Prostate gland (tissue), 2 donors: Measurements from ENCODE around the gene BMP2K. TPM values are rescaled to one million over a fixed set of nuclear protein-coding genes. Genes with fewer than 3 reads are reported as not detected.

Experiments
- DNase-seq: peaks from one replicate; pipeline ENCODE4 v3.0.0-alpha.2; 2019; ENCODE audit warnings: low spot score
- H3K27ac ChIP-seq, 2 donors: fragments of 200-600 bp; sonication (generic); 2 replicates each; pipeline ENCODE4 v1.5.1; 2017 to 2019
- H3K27me3 ChIP-seq: fragments of 200-600 bp; sonication (generic); replicated peaks from 2 replicates; pipeline ENCODE4 v1.5.1; 2019; ENCODE audit not compliant: insufficient read depth
- H3K36me3 ChIP-seq, 2 donors: fragments of 200-600 bp; sonication (generic); 1 replicate in 1 of 2; 2 replicates in 1 of 2; pipeline versions ENCODE4 v1.5.1 to v1.8.1; 2017 to 2019
- H3K4me1 ChIP-seq: fragments of 200-600 bp; sonication (generic); replicated peaks from 2 replicates; pipeline ENCODE4 v1.5.1; 2019
- H3K4me3 ChIP-seq, 2 donors: fragments of 200-600 bp; sonication (generic); 2 replicates each; pipeline ENCODE4 v1.5.1; 2017 to 2019
- H3K9me3 ChIP-seq: fragments of 200-600 bp; sonication (generic); 2 replicates; pipeline ENCODE4 v1.5.1; 2017
- POLR2A ChIP-seq: fragments of 450-650 bp; IDR thresholded peaks from one replicate; pipeline ENCODE4 v1.6.1; 2016; ENCODE audit warnings: antibody characterized with exemption, mild to moderate bottlenecking
- POLR2AphosphoS5 ChIP-seq: sonication (generic); formaldehyde crosslinking; IDR thresholded peaks from one replicate; pipeline ENCODE4 v1.6.1; 2017; ENCODE audit warnings: antibody characterized with exemption
- WGBS: methylation state at CpG from one replicate; pipeline ENCODE4 v1.1.5; 2018; 5-methylcytosine and 5-hydroxymethylcytosine counted together
- intact Hi-C: fragments of 100-400 bp; cut with DNase I; formaldehyde crosslinking; loops from one replicate; pipeline ENCODE4 v1.14.2; 2022
- total RNA-seq, 2 donors: library from RNA; depleted of rRNA; stranded (reverse); fragments of >200 nt; gene quantifications; one replicate each; pipeline ENCODE4 v1.1.0, GENCODE V29; 2016
- TF ChIP-seq, protein P1 (sequence below), 4 experiments: fragments of 200-600 bp in 2 of 4; fragments of 450-650 bp in 2 of 4; sonication (generic) in 2 of 4; IDR thresholded peaks; 1 replicate in 3 of 4; 2 replicates in 1 of 4; pipeline ENCODE4 v1.5.1; 2016 to 2019; ENCODE audit warnings: antibody characterized with exemption in 4 of 4, mild to moderate bottlenecking in 2 of 4, moderate library complexity in 2 of 4

The BMP2K gene
- 10 to 100 TPM; 12.6 to 68.9 TPM for total RNA-seq

DNA sequence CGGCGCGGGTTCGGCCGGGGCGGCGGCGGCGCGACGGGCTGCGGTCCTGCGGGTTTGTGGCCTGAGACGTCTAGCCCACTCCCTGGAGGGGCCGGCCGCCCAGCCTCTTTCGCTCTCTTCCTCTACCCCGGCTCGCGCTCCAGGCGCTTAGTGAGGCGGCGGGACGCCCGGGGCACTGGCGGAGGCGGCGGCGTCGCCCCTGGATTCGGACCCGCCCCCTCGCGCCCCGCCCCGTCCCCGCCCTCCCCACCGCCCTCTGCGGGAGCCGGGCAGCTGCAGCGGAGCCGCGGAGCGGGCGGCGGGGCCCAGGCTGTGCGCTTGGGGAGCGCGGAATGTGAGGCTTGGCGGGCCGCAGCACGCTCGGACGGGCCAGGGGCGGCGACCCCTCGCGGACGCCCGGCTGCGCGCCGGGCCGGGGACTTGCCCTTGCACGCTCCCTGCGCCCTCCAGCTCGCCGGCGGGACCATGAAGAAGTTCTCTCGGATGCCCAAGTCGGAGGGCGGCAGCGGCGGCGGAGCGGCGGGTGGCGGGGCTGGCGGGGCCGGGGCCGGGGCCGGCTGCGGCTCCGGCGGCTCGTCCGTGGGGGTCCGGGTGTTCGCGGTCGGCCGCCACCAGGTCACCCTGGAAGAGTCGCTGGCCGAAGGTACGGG is at the start of gene BMP2K:
BMP2K (plus strand) TSS at position 272 of the 650 bp plus-strand sequence; CDS start at position 466, 194 bp downstream.
- no peaks in the 10 kb centered on the region for H3K9me3 ChIP-seq
- DNase-seq: peak; percentile 72
- 0% methylated on average over 11 of the region's 95 CpGs for WGBS
- H3K4me3 ChIP-seq: peak within 1 kb of the TSS; percentile 56 to 76
- no peaks in the 10 kb centered on the region for H3K27me3 ChIP-seq
- H3K36me3 ChIP-seq: no peaks in the 10 kb centered on the region
- intact Hi-C loops: loop anchor here (5.0 kb wide), 2 partner anchors 129 to 959 kb away; partner anchors contain the start of gene CNOT6L
- H3K4me1 ChIP-seq: no peaks in the 10 kb centered on the region
- peak within 1 kb of the TSS; percentile 92 to 94 for H3K27ac ChIP-seq
- TF ChIP-seq, protein P1, sequence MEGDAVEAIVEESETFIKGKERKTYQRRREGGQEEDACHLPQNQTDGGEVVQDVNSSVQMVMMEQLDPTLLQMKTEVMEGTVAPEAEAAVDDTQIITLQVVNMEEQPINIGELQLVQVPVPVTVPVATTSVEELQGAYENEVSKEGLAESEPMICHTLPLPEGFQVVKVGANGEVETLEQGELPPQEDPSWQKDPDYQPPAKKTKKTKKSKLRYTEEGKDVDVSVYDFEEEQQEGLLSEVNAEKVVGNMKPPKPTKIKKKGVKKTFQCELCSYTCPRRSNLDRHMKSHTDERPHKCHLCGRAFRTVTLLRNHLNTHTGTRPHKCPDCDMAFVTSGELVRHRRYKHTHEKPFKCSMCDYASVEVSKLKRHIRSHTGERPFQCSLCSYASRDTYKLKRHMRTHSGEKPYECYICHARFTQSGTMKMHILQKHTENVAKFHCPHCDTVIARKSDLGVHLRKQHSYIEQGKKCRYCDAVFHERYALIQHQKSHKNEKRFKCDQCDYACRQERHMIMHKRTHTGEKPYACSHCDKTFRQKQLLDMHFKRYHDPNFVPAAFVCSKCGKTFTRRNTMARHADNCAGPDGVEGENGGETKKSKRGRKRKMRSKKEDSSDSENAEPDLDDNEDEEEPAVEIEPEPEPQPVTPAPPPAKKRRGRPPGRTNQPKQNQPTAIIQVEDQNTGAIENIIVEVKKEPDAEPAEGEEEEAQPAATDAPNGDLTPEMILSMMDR (IDR thresholded peaks at IDR 0.05): no peak
- peak; percentile 42 for TF ChIP-seq POLR2A
- TF ChIP-seq POLR2AphosphoS5: no peak

DNA sequence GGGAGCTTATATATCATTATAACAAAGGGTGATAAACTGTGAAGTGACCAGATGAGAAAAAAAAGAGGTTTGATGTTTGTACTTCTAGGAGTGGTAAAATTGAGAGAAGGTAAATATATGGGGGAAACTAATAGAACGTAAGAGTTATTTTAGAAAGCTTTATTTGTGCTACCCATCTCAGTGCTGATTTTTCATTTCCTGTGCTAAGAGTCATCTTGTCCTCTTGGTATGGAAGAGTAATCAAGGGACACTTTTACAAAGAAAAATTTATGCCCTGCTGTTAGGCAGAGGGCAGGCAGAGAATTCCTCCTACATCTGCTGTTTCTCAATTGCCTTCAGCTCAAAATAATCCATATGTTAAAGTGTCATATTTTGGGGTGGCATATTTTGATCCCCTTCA is 49.6 kb upstream of the BMP2K start:
- no peaks in the 10 kb centered on the region for H3K27me3 ChIP-seq
- intact Hi-C loops: no loop called here
- TF ChIP-seq POLR2AphosphoS5 (no peak), POLR2A (no peak)
- TF ChIP-seq, protein P1 (IDR thresholded peaks at IDR 0.05): no peak
- no peaks in the 10 kb centered on the region for H3K36me3 ChIP-seq
- H3K9me3 ChIP-seq: no peaks in the 10 kb centered on the region
- no peak overlapping the region for H3K4me3 ChIP-seq
- no peak overlapping the region for H3K27ac ChIP-seq
- no peak for DNase-seq
- no peaks in the 10 kb centered on the region for H3K4me1 ChIP-seq
- 84% methylated on average over 1 of the region's 1 CpG for WGBS

DNA sequence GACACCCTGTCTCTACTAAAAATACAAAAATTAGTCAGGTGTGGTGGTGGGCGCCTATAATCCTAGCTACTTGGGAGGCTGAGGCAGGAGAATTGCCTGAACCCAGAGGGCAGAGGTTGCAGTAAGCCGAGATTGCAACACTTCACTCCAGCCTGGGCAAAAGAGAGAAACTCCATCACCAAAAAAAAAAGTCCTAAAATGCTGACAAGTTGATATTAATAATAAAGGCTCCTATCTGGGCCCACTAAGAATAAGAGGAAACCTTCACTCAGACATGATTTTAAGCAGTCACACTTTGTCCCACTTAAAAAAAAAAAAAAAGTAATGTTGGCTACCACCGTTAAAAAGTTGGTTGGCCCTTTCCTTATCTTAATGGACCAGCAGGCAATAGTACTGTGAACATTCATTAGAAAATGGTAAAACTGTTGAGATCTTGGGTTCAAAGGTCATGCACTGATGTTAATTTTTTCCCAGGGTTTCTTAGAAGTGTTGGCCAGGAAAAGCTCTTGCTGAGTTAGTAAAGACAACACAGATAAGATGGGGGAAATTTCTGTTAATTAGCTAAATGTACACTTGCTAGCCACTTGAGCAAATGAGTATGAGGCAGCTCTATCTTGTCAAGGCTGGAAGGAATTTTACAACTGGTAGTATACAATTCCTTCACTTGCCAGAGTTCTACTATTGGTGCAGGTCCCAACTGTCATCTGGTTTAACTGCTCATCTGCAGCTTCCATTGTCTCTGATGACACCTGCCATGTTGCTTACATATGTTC is 43.6 kb upstream of the BMP2K start:
- Histone ChIP-seq H3K4me1 (no peaks in the 10 kb centered on the region), H3K4me3 (no peak overlapping the region), H3K27ac (no peak overlapping the region), H3K9me3 (no peaks in the 10 kb centered on the region), H3K36me3 (no peaks in the 10 kb centered on the region), H3K27me3 (no peaks in the 10 kb centered on the region)
- no peak for DNase-seq
- 72% methylated on average over 3 of the region's 3 CpGs for WGBS
- intact Hi-C loops: no loop called here
- TF ChIP-seq POLR2AphosphoS5: no peak
- no peak for TF ChIP-seq POLR2A
- TF ChIP-seq, protein P1 (IDR thresholded peaks at IDR 0.05): no peak

DNA sequence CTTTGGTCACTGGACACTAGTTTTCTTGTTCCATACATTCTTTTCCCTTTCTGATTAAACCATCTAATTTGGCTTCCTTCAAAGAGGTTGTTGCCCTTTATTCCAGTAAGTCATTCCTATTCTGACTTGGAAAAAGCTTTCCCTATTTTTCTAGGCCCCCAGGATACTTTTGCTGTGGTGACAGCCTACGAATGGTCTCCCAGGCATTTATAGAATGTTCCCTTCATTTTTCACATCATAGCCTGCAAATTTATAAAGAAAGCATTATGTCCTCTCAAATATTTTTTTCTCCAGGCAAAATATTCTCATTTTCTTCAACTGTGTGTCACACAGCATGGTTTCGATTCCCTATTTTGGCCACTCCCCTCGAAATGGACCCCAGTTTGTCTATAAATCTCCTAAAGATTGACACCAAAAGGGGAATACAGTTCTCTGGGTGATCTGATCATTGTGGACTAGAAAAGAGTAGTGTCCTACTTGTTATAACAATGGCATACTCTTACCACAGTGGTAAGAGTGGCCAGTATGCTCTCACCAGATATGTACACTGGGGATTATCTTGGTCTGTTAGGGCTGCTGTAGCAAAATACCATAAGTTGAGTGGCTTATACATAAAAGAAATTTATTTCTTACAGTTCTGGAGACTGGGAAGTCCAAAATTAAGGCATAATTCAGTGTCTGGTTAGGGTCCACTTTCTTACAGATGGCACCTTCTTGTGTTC is 41.5 kb upstream of the BMP2K start:
- Histone ChIP-seq H3K4me3 (no peak overlapping the region), H3K4me1 (no peaks in the 10 kb centered on the region)
- intact Hi-C loops: no loop called here

More for the DNA sequence above, 41.5 kb upstream of the BMP2K start:
- Histone ChIP-seq H3K36me3 (no peaks in the 10 kb centered on the region), H3K27ac (no peak overlapping the region), H3K27me3 (no peaks in the 10 kb centered on the region), H3K9me3 (no peaks in the 10 kb centered on the region)
- 91% methylated on average over 3 of the region's 3 CpGs for WGBS
- TF ChIP-seq POLR2A (no peak), POLR2AphosphoS5 (no peak)
- TF ChIP-seq, protein P1 (IDR thresholded peaks at IDR 0.05): no peak
- DNase-seq: no peak
